Left cardiac atrium (tissue), 4 donors: ENCODE data around the gene CC2D1A. TPM values are rescaled to one million over a fixed set of nuclear protein-coding genes. Genes with fewer than 3 reads are reported as not detected.

ENCODE experiments used
- ATAC-seq, 2 donors: fragments of 200-7000 bp; cut with Tn5 transposase; one replicate each; pipeline ENCODE4 v1.9.1; 2020; ENCODE audit warnings: mild to moderate bottlenecking in 2 of 2, moderate library complexity in 2 of 2
- DNase-seq: peaks from one replicate; pipeline ENCODE4 v3.0.0-alpha.2; 2020
- intact Hi-C, 2 donors: fragments of 100-400 bp; cut with DNase I; formaldehyde crosslinking; loops; one replicate each; pipeline versions ENCODE4 v1.14.1 to v1.15.1; 2022 to 2023
- total RNA-seq, 2 donors: library from RNA; stranded (reverse); fragmentation: NEBNext Ultra II Directional; extraction: Animal tissue kit (Norgen Biotek cat#: 25700); gene quantifications; one replicate each; pipeline ENCODE4 v1.2.1, GENCODE V29; 2021
- donor health status: DM: no; HTN: yes; CAD: no.
- donor health status: DM: no; HTN: yes; CAD: no; lungs with severe emphysema.
- donor health status: DM: yes; HTN: yes; CAD: no.
- donor health status: Dilated cardiomyopathy.

The CC2D1A gene
- total RNA-seq, 2 donors from 2014 or later: 19.4 to 20.5 TPM

DNA sequence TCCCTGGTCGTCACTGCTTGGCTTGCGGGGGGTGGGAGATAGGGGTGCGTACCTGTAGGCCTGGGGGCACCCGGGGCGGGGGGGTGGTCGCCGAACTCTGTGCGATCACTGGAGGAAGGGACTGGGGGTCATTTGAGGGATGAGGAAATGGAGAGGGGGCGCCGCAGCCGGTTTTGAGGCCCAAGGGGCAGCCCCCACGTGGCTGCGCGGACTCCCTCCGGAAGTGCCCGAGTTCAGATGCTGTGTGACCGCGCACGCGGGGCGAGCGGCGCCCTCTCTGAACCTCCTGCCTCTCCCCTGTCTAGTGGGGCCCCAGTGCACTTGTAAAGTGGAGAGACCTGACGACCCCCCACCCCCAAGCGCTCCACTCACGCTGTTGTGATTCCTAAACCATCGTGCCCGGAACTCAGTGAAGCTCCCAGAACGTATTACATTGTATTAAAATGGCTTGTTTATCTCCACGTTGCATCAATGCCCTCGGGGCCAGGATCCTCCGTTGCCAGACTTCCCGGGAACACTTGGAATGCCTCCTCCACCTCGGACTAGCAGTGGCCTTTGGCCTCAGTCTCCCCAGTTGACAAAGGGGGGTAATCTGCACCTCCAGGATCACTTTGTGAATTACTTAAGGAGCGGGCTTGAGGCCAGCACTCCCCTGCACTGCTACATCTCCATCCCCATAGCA lies 32.0 kb upstream of the CC2D1A start:
- DNase-seq (no peak), ATAC-seq (no peak)
- intact Hi-C loops: no loop called here

DNA sequence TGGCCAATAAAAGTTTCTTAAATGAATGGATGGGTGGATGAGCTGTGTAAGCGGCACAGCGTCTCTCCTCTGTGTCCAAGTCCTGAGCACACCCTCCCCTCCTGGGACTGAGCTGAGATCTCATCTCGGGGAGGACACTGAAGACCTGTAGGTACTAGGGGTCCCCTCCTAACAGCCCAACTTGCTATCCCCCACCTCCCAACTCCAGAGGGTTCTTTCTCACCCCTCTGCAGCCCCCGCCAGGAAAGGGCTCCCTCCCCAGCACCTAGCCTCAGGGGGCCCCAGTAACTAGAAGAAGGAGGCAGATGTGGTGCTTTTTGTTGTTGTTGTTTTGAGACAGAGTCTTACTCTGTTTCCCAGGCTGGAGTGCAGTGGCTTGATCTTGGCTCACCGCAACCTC lies 30.2 kb upstream of the CC2D1A start:
- ATAC-seq: no peak
- no peak for DNase-seq
- intact Hi-C loops: no loop called here

DNA sequence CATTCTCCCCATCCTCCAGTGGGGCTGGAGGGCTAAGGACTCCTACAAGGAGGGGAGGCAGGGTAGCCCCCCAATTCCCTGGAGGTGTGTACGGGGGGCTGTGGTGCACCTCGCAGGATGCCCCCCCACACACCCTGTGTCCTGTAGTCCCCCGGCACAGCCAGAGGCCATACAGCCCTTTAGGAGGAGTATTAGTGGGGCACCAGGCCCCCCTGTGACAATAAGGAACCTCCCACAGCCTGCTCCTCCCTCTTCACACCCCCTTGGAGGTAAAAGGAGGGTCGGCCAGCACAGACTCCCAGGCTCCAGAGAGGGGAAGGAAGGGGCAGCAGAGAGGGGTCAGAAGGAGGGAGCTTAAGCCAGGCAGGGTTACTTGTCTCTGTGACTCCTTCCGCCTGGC lies 29.2 kb upstream of the CC2D1A start, which contains the start of gene NANOS3:
Gene NANOS3 (plus strand): TSS at position 301 of the 400 bp plus-strand sequence. CDS start 115 bp downstream, outside the sequence.
- no peak for ATAC-seq
- intact Hi-C loops: no loop called here
- no peak for DNase-seq

DNA sequence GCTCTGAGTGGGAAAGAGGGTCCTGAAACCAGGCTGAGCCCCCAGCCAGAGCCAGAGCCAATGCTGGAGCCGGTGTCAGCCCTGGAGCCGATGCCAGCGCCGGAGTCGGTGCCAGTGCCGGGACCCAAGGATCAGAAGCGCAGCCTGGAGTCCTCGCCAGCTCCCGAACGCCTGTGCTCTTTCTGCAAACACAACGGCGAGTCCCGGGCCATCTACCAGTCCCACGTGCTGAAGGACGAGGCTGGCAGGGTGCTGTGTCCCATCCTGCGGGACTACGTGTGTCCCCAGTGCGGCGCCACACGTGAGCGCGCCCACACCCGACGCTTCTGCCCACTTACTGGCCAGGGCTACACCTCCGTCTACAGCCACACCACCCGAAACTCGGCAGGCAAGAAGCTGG lies 28.7 kb upstream of the CC2D1A start:
- intact Hi-C loops: no loop called here

DNA sequence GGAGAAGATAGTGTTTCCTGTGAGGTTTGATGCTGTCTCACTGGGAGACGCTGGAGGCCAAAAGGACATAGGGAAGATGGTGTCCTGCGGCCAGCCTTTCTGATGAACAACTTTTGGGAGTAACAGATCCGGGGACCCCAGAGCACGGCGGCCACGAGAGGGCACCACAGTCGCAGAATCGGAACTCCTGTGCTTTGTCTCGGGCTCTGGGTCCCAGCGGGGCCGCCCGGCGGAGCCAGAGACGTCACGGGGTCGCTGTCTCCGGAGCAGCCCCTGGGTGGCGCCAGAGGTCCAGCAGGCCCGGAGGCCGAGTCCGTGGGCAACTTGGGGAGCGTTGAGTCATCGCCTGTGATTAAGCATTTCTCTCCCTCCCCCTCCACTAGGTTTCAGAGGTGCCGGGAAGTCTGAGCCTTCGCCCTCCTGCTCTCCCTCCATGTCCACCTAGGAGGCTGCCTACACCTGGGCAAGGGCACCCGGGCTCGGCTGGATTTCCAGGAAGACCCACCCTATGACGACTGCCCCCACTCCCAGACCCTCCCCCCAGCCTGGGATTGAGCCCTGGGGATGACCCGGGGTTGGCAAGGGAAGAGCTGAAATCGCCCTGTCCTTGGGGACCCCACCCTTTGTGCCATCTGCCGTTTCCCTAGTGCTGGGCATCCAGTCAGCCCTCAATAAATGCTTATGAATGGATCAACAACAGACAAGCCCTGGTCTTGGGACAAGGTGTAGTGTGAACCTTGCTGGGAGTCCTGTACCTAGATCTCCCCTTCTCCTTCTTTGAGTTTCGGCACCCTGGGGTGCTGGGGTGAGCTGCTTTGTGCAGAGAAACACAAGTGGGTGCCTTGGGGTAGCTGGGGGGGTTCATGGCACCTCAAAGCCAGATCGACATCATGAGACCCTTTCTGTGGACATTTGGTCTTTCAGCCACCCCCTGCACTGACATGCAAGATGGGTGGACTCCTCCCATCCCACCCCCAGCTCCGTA lies 25.6 kb upstream of the CC2D1A start:
- peak; percentile 96 for ATAC-seq
- intact Hi-C loops: loop anchor here (2.0 to 5.0 kb wide), 3 partner anchors 77 to 194 kb away; partner anchors contain the start of gene MISP3 (in 1 of the 2)
- DNase-seq: peak; percentile 99

More for the DNA sequence above, 28.7 kb upstream of the CC2D1A start:
- DNase-seq (no peak), ATAC-seq (no peak)

DNA sequence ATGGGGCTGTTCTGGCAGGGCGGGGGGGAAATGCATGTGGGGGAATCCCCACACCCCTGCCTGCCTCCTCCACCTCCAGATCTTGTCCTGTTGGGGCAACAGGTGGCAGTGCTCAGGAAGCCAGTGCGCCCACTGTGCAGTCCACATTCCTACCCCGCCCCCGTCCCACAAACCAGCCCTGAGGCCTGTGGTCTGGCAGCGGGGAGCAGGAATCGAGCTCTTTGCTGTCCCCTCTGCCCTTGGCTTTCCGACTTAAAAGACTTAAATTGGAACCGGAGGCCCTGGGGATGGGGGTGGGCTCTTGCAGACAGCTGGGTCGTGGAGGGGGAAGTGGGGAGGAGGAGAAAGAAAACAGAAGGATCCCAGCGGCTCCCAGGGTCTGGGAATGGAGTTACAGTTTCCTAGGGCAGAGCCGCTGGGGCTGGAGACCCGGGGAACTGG lies 24.7 kb upstream of the CC2D1A start:
- DNase-seq: no peak
- intact Hi-C loops: loop anchor here (2.0 to 5.0 kb wide), 3 partner anchors 76 to 194 kb away; partner anchors contain the start of gene MISP3 (in 1 of the 2)
- peak in 1 of 2 donors; percentile 6 for ATAC-seq

DNA sequence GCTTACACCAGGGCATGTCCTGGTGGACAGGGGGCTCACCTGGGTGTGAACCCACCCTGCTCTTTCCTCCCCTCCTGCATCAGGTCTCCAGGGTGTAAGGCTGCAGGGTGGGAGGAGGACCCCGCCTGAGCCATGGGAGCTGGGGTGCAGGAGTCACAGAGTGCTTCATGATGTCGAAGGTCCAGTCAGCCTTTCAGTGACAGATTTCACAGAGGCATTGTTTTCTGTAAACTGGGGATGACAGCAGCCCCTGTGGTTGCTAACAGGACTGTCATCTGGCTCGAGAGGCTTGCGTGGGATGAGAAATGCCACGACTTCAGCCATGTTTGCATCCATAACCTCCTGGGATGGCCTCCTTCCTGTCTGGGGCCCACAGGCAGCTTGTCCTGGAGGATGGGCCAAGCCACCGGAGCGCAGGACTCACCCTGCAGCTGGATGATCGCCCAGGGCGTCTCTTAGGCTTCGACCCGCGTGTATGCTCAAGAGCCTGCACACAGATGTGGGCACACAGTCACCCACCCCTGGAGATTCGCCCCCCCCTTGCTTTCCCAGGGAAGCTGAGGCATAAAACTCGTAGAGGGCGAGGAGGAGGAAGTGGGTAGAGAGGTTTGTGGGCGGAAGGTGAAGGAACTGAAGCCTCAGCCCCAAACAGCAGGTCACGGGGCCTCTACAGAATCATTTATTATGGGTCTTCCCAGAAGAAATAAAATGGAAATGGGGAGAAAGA lies 24.1 kb upstream of the CC2D1A start:
- intact Hi-C loops: loop anchor here (2.0 to 5.0 kb wide), 3 partner anchors 75 to 193 kb away; partner anchors contain the start of gene MISP3 (in 1 of the 2)
- DNase-seq (no peak), ATAC-seq (peak in 1 of 2 donors; percentile 3)

DNA sequence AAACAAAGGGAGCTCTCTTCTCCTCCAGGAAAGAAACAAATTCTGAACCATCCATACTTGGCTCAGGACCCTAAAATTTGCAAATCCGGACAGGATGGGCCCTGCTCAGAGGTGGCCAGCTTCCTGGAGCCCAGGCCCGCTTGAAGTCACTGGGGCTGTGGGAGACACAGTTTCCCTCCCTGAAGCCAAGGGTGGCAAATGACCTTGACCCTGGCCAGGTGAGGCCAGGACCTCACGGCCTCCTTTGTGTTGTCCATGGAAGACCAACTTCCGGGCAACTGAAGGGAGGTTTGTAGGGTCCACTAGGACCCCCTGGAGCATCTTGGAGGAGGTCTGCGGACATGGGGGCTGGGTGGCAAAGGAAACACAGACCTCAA lies 23.6 kb upstream of the CC2D1A start:
- ATAC-seq (no peak), DNase-seq (no peak)
- intact Hi-C loops: loop anchor here (5.0 kb wide), 2 partner anchors 75 to 190 kb away; partner anchors contain the start of gene MISP3 (in 1 of the 2)

DNA sequence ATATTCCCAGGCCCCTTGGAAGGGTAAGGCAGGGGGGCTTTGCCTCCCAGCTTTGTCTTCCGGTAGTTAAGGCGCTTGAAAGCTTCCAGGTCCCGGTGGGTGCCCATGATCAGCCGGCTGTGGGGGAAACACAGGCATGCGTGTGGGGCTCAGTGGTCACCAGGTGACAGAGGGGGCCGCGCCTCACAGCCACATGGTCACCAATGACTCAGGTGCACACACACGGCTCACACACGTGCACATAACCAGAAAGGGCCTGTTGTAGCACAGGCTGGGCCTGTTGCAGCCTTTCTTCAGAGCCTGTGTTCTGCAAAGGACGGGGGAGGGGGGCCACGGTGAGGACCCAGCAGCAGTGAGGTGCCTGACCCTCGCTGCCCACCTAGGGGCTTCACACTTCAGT lies 23.2 kb upstream of the CC2D1A start:
- intact Hi-C loops: loop anchor here (5.0 kb wide), 2 partner anchors 74 to 189 kb away; partner anchors contain the start of gene MISP3 (in 1 of the 2)
- no peak for ATAC-seq
- no peak for DNase-seq

DNA sequence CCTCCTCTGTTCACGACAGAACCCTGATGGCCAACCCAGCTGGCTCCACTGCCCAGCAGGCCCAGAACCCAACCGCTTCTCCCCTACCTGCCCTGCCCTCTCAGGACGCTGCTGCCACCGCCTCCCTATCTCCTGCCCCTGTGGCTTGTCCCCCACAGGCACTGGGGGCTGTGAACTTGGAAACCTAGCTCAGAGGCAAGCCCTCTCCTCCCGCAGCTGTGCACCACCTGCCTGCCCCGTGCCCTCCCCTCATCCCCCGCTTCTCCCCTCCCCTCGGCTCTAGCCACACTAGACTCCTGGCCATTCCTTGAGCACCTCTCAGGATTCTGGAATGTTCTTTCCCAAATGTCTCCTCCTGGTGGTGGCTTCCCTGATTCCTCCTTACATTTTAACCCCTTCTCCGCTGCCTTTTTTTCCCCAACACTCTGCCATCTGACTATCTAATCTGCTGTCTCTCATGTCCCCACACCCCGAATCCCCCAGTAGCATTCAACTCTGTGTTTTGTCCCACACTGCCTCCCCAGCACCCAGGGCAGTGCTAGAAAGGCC lies 22.4 kb upstream of the CC2D1A start:
- ATAC-seq (no peak), DNase-seq (no peak)
- intact Hi-C loops: loop anchor here (5.0 kb wide), 2 partner anchors 74 to 189 kb away; partner anchors contain the start of gene MISP3 (in 1 of the 2)

DNA sequence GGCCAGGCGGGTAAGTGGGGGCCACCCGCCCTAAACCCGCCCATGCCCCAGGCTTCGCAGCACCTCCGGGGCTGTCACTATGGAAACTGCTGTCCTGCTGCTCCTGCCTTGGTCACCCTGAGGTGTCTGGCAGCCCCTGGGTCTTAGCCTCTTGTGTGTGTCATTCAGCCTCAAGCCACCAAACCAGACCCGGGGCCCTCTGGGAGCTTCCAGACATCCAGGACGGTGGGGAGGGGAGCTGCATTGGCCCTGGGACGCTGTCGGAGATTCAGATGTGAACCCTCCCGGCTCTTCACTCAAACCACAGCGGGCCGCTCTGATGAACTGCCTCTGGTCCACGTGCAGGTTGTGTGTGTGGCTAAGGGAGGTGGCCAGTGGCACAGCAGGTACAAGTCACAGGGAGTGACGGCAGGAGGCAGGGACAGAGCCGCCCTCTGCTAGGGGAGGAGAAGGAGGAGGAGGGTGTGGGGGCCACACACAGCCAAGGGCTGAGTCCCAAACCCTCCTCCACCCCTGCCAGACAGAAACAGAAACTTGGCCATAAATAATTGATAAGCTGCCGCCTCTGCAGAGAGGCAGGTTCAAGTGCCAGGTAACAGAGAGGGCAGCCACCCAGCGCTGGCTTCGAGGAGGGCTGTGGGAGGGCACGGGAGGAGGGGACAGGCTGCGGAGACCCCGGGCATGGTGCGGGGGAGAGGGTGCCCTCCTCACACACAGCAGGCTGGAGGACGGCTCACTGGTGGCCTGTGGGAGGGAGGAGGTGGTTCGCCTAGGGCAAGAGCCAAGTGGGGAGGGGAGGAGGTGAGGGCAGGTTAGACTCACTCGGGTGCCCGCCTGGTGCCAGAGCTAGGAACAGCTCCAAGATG lies 21.0 kb upstream of the CC2D1A start:
- no peak for ATAC-seq
- intact Hi-C loops: loop anchor here (5.0 kb wide), 3 partner anchors 72 to 187 kb away; partner anchors contain the start of gene MISP3 (in 1 of the 2)
- no peak for DNase-seq

DNA sequence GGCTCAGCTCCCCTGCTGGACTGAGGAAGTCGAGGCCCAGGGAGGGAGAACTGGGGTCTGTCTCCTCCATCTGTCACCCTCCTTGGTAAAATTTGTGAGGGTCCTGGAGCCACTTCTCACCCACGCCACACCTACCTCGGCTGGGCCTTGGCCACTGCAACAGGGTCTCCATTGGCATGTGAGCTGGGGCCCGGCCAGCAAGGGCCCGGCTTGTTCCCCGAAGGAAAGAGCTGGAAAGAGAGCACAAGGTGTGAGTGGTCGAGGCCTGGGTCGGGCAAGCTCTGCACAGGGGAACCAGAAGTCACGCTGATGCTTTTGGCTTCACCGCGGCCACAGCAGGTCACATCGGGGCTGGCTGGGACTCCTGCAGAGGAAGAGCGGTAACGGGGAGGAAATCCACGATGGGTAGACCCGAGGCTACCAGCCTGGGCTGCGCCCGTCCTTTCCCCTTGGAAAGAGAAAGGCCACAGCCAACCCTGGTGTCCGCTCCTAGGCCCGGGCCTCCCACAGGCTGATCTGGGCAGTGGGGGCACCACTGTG lies 20.1 kb upstream of the CC2D1A start:
- ATAC-seq (no peak), DNase-seq (no peak)
- intact Hi-C loops: loop anchor here in 1 of 2 donors (5.0 kb wide), 1 partner anchor 166 kb away; no protein-coding TSS in a partner anchor

DNA sequence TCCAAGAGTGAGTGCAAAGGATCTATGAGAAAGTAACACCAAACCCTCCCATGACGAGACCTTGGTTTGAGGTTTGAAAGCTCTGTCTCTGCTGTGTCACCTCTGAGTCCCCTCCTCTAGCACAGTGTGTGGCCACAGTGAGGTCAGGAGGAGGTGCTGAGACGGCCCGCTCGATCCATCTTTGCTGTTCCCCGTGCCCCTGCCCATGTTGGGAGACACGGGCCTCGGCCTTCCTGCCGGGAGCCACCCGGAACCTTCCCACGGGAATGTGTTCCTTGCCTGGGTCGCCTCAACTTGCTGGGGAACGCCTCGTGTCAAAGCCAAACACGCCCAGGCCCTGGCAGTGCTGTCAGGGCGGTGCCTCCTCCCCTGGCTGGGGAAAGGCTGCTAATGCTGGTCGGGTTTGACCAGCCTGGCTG lies 19.0 kb upstream of the CC2D1A start:
- intact Hi-C loops: loop anchor here in 1 of 2 donors (5.0 kb wide), 1 partner anchor 165 kb away; no protein-coding TSS in a partner anchor
- DNase-seq (no peak), ATAC-seq (no peak)

DNA sequence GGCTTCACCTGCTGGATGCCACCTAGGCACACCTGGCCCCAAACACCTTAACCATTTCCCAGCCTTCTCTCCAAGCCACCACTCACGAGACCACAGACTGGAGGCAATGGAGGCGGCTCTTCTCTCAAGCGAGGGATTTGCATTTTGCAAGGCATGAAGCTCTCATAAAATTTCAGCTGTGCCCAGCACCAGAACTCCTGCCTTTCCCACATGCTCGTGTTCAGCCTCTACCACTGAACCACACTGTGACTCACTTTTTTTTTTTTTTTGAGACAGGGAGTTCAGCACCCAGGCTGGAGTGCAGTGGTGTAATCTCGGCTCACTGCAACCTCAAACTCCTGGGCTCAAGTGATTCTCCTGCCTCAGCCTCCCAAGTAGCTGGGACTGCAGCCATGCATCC lies 18.5 kb upstream of the CC2D1A start:
- DNase-seq: no peak
- intact Hi-C loops: loop anchor here in 1 of 2 donors (5.0 kb wide), 1 partner anchor 165 kb away; no protein-coding TSS in a partner anchor
- ATAC-seq: no peak

DNA sequence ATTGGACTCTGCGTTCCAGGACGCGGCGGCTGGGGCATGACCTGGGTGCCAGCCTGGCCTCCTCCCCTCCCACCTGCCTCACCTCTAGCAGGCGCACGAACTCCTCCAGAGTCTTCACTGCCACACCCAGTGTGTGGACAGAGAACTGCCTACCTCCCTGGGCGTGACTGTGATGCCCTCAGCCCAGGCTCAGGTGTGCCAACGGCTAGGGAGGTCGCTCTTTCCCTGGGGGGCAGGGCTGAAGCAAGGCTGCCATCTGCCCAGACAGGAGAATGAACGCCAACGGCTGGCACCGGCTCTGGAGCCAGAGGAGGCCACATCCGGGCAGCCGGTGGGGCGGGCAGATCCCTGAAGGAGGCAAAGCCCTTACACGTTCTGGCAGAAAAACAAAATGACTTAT lies 17.7 kb upstream of the CC2D1A start:
- ATAC-seq: no peak

DNA sequence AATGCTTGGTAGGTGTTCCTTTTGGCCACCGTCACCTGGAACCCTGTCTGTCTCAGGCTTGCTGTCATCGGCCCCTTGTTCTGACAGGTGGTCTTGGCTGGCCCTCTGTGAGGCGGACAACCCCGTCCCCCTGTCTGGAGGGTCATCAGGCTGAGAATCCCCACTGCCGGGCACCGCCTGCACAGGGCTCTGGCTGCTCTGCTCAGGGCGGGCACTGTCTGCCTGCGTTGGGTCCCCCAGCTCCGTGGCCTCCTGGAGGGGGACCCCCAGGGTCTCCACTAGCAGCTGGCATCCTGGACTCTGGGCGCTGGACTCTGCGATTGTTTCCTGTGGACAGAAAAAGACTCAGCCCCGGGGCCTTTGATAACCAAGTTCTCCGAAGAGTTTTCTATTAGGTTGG lies 15.9 kb upstream of the CC2D1A start:
- no peak for ATAC-seq
- no peak for DNase-seq
- intact Hi-C loops: no loop called here

More for the DNA sequence above, 17.7 kb upstream of the CC2D1A start:
- DNase-seq: no peak
- intact Hi-C loops: loop anchor here in 1 of 2 donors (5.0 kb wide), 1 partner anchor 164 kb away; no protein-coding TSS in a partner anchor

DNA sequence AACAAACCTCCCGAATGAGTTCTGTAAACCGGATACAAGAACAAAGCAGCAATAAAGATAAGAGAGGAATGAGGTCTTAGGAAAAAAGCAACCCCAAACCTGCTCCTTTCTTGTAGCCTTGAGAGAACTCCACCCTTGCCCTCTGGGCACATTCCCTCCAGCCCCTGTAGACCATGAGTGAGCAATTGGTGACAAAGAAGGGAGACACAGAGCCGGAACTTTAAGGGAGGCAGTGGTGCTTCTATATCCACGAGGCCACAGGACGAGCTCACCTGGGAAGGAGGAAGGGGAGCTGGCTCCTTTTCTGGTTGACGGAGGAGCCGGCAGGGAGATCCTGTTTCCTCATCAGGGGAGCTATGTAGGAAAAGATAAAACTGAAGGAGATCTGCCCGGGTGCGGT lies 13.1 kb upstream of the CC2D1A start:
- intact Hi-C loops: no loop called here
- DNase-seq (no peak), ATAC-seq (no peak)
